Measurements from ENCODE around the gene ZNF320. TPM values are rescaled to one million over a fixed set of nuclear protein-coding genes. Genes with fewer than 3 reads are reported as not detected.

ZNF320 gene
- total and polyA plus RNA-seq, 5 donors from 2014 or later = 1.3 to 5.6 (median 1.9) TPM

Other genes starting within 250 kb of the ZNF320 start
- 26.9 TPM for gene ZNF611, start 162.6 kb downstream of the ZNF320 start, total RNA-seq
- 10 to 100 TPM; 19.0 to 34.1 (median 24.2) TPM for gene ZNF611, start 162.6 kb downstream of the ZNF320 start, polyA plus RNA-seq
- 22.3 TPM for gene ZNF600, start 110.8 kb downstream of the ZNF320 start, total RNA-seq
- gene ZNF600, start 110.8 kb downstream of the ZNF320 start, polyA plus RNA-seq = 10 to 100 TPM in 2 of 4 donors, 1 to 10 TPM in 2; 4.3 to 20.8 (median 14.3) TPM
- 6.6 TPM for gene ZNF28, start 76.0 kb downstream of the ZNF320 start, total RNA-seq
- gene ZNF28, start 76.0 kb downstream of the ZNF320 start, polyA plus RNA-seq = 10 to 100 TPM; 17.7 to 31.8 (median 21.5) TPM
- gene ZNF468, start 40.0 kb downstream of the ZNF320 start, total RNA-seq = 14.9 TPM
- gene ZNF468, start 40.0 kb downstream of the ZNF320 start, polyA plus RNA-seq = 10 to 100 TPM; 15.7 to 26.5 (median 18.0) TPM
- gene ZNF888, start 25.8 kb upstream of the ZNF320 start, total RNA-seq = 5.0 TPM
- 1 to 10 TPM; 1.7 to 2.8 (median 2.3) TPM for gene ZNF888, start 25.8 kb upstream of the ZNF320 start, polyA plus RNA-seq
- gene ZNF816, start 65.2 kb upstream of the ZNF320 start, total RNA-seq = 5.1 TPM
- gene ZNF816, start 65.2 kb upstream of the ZNF320 start, polyA plus RNA-seq = 10 to 100 TPM; 10.6 to 25.1 (median 18.7) TPM
- gene ERVV-1, start 116.3 kb upstream of the ZNF320 start, total RNA-seq = not detected
- not detected for gene ERVV-1, start 116.3 kb upstream of the ZNF320 start, polyA plus RNA-seq
- not detected for gene ERVV-2, start 147.1 kb upstream of the ZNF320 start, total RNA-seq
- gene ERVV-2, start 147.1 kb upstream of the ZNF320 start, polyA plus RNA-seq = not detected
- 47.1 TPM for gene ZNF160, start 205.8 kb upstream of the ZNF320 start, total RNA-seq
- 10 to 100 TPM; 19.5 to 25.8 (median 23.3) TPM for gene ZNF160, start 205.8 kb upstream of the ZNF320 start, polyA plus RNA-seq
- gene ZNF415, start 235.3 kb upstream of the ZNF320 start, total RNA-seq = 0.49 TPM
- gene ZNF415, start 235.3 kb upstream of the ZNF320 start, polyA plus RNA-seq = 1 to 10 TPM in 2 of 4 donors, not detected in 2; 1.1 to 3.4 TPM

Data from CD4-positive, CD25-positive, alpha-beta regulatory T cell (primary cell).